Epidermal melanocyte (primary cell): ENCODE data around the gene PACC1.
A peak's percentile ranks its signal among the peaks of the same experiment; 100 is the strongest.

ENCODE experiments used
- DNase-seq: peaks from one replicate; pipeline ENCODE4 v3.0.0; 2011; ENCODE audit warnings: low spot score; ENCODE audit not compliant: insufficient read length

The PACC1 gene

GRCh38 chr1:212414328-212415106, at the start of gene PACC1:
PACC1 (minus strand) TSS chr1:212414886; CDS start chr1:212414757, 129 bp downstream.
- DNase-seq: peak; percentile 96

- DNase-seq: no peak
Observed at GRCh38 chr1:212463565-212464285, 49.0 kb upstream of the PACC1 start.

GRCh38 chr1:212461916-212462660, 47.4 kb upstream of the PACC1 start:
- DNase-seq: no peak

- DNase-seq: no peak
Observed at GRCh38 chr1:212460376-212460775, 45.7 kb upstream of the PACC1 start.

- DNase-seq: no peak
Observed at GRCh38 chr1:212459656-212460055, 45.0 kb upstream of the PACC1 start.

GRCh38 chr1:212458817-212459216, 44.1 kb upstream of the PACC1 start:
- no peak for DNase-seq

- no peak for DNase-seq
Observed at GRCh38 chr1:212457740-212458338, 43.2 kb upstream of the PACC1 start.

- peak; percentile 90 for DNase-seq
Observed at GRCh38 chr1:212455803-212456528, 41.3 kb upstream of the PACC1 start.

GRCh38 chr1:212455401-212455800, 40.7 kb upstream of the PACC1 start:
- no peak for DNase-seq

GRCh38 chr1:212454741-212455140, 40.1 kb upstream of the PACC1 start:
- no peak for DNase-seq

- no peak for DNase-seq
Observed at GRCh38 chr1:212453156-212453857, 38.6 kb upstream of the PACC1 start.

- DNase-seq: no peak
Observed at GRCh38 chr1:212452323-212453155, 37.9 kb upstream of the PACC1 start.

GRCh38 chr1:212451416-212452322, 37.0 kb upstream of the PACC1 start:
- no peak for DNase-seq

GRCh38 chr1:212450331-212450881, 35.7 kb upstream of the PACC1 start:
- DNase-seq: no peak

GRCh38 chr1:212447478-212447877, 32.8 kb upstream of the PACC1 start:
- DNase-seq: no peak

- no peak for DNase-seq
Observed at GRCh38 chr1:212446333-212446732, 31.6 kb upstream of the PACC1 start.

GRCh38 chr1:212442408-212442807, 27.7 kb upstream of the PACC1 start:
- no peak for DNase-seq

- no peak for DNase-seq
Observed at GRCh38 chr1:212440419-212440818, 25.7 kb upstream of the PACC1 start.
